Tibial nerve (tissue), 4 donors: Measurements from ENCODE around the gene RASA2.

Experiments
- EP300 ChIP-seq, 2 donors: sonication (generic); formaldehyde crosslinking; IDR thresholded peaks; one replicate each; pipeline ENCODE4 v1.6.1; 2017; ENCODE audit warnings: antibody characterized with exemption in 2 of 2, mild to moderate bottlenecking in 1 of 2
- POLR2A ChIP-seq, 2 donors: fragments of 450-650 bp; IDR thresholded peaks; one replicate each; pipeline ENCODE4 v1.6.1; 2017; ENCODE audit warnings: antibody characterized with exemption in 2 of 2, mild to moderate bottlenecking in 2 of 2, moderate library complexity in 2 of 2
- TF ChIP-seq, protein P1 (sequence below), 5 experiments: fragments of 200-600 bp in 3 of 5; fragments of 450-650 bp in 2 of 5; sonication (generic) in 3 of 5; IDR thresholded peaks; one replicate each; pipeline ENCODE4 v1.5.1; 2016 to 2019; ENCODE audit warnings: antibody characterized with exemption in 5 of 5, mild to moderate bottlenecking in 3 of 5, moderate library complexity in 2 of 5

DNA sequence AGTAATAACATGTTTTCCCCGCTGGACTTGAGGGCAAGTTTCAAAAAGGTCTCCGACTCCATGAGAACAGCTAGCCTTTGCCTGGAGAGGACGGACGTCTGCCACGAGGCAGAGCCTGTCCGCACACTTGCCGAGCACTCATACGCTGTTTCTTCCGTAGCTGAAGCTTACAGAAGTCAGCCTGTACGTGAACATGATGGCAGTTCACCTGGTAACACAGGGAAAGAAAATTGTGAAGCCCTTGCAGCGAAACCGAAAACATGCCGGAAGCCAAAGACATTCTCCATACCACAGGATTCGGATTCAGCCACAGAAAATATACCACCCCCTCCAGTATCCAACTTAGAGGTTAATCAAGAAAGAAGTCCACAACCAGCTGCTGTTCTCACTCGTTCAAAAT is 43.9 kb upstream of the RASA2 start:
- TF ChIP-seq, protein P1, sequence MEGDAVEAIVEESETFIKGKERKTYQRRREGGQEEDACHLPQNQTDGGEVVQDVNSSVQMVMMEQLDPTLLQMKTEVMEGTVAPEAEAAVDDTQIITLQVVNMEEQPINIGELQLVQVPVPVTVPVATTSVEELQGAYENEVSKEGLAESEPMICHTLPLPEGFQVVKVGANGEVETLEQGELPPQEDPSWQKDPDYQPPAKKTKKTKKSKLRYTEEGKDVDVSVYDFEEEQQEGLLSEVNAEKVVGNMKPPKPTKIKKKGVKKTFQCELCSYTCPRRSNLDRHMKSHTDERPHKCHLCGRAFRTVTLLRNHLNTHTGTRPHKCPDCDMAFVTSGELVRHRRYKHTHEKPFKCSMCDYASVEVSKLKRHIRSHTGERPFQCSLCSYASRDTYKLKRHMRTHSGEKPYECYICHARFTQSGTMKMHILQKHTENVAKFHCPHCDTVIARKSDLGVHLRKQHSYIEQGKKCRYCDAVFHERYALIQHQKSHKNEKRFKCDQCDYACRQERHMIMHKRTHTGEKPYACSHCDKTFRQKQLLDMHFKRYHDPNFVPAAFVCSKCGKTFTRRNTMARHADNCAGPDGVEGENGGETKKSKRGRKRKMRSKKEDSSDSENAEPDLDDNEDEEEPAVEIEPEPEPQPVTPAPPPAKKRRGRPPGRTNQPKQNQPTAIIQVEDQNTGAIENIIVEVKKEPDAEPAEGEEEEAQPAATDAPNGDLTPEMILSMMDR (IDR thresholded peaks at IDR 0.05), result no peak
- no peak for TF ChIP-seq POLR2A (IDR thresholded peaks at IDR 0.05)
- TF ChIP-seq EP300 (IDR thresholded peaks at IDR 0.05), result no peak
